ENCODE results near the gene B4GALT7.
"Not testable (repeated sequence)": the region's sequence is repeated elsewhere in the genome, so short reads cannot be mapped to it uniquely, and the experiment has no call there.

The B4GALT7 gene

DNA sequence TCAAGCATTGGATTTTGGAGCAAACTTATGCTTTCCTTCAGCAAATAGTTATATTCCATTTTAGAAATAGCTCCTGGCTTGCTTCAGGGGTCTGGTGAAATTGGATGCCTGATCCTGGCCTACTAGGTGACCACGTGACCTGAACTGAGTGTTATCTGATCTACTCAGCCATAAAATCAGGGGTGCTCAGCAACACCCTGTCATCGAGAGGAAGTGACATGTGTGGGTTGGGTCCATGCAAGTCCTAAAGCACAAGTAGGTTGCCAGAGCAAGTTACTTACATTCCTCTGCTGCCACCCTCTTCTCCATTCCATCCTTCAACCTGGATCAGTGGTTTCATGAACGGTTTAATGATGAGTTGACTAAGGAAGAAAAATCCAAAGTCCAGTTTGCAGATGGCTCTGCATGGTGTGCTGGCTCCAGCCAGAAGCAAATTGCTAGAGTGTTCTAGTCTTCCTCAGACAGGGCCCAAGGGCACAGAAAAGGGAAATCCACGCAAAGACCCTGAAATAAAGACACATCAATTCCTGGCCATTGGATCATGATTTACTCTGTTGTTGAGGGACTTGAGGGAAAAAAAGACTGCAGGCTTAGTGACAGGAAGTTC lies 42.8 kb upstream of the B4GALT7 start:
- H3K4me3 ChIP-seq (ENCODE audit: low read length) = no peak overlapping the region
- TF ChIP-seq, protein P1, sequence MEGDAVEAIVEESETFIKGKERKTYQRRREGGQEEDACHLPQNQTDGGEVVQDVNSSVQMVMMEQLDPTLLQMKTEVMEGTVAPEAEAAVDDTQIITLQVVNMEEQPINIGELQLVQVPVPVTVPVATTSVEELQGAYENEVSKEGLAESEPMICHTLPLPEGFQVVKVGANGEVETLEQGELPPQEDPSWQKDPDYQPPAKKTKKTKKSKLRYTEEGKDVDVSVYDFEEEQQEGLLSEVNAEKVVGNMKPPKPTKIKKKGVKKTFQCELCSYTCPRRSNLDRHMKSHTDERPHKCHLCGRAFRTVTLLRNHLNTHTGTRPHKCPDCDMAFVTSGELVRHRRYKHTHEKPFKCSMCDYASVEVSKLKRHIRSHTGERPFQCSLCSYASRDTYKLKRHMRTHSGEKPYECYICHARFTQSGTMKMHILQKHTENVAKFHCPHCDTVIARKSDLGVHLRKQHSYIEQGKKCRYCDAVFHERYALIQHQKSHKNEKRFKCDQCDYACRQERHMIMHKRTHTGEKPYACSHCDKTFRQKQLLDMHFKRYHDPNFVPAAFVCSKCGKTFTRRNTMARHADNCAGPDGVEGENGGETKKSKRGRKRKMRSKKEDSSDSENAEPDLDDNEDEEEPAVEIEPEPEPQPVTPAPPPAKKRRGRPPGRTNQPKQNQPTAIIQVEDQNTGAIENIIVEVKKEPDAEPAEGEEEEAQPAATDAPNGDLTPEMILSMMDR (IDR thresholded peaks at IDR 0.05; ENCODE audit: insufficient read depth, low read depth, low read length, missing control alignments) = no peak
- DNase-seq (ENCODE audit: low read depth) = peak; percentile 27

DNA sequence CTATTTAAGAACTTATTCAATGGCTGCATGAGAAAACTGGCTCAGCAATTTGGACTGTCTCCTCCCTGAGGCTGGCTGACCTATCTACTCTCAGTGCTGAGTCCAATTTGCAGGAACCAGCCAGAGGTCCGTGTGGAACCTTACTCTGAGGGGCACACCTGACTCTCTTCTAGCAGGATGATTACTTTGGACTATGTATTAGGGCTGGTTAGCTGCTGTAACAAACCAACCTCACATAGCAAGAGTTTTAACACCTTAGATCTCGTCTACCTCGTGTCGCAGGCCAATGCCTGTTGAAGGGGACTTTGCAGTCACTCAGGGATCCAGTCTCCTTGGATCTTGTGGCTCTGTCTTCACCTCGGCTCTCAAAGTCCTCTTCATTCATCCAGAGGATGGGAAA lies 42.1 kb upstream of the B4GALT7 start:
- TF ChIP-seq, protein P1 (IDR thresholded peaks at IDR 0.05; ENCODE audit: insufficient read depth, low read depth, low read length, missing control alignments) = no peak
- no peak for DNase-seq (ENCODE audit: low read depth)

DNA sequence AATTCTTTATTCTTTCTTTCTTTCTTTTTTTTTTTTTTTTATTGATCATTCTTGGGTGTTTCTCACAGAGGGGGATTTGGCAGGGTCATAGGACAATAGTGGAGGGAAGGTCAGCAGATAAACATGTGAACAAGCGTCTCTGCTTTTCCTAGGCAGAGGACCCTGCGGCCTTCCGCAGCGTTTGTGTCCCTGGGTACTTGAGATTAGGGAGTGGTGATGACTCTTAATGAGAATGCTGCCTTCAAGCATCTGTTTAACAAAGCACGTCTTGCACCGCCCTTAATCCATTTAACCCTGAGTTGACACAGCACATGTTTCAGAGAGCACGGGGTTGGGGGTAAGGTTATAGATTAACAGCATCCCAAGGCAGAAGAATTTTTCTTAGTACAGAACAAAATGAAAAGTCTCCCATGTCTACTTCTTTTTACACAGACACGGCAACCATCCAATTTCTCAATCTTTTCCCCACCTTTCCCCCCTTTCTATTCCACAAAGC lies 40.4 kb upstream of the B4GALT7 start:
- not testable (repeated sequence) for DNase-seq (ENCODE audit: low read depth); H3K4me3 ChIP-seq (ENCODE audit: low read length)

More for the DNA sequence above, 42.1 kb upstream of the B4GALT7 start:
- no peak overlapping the region for H3K4me3 ChIP-seq (ENCODE audit: low read length)

DNA sequence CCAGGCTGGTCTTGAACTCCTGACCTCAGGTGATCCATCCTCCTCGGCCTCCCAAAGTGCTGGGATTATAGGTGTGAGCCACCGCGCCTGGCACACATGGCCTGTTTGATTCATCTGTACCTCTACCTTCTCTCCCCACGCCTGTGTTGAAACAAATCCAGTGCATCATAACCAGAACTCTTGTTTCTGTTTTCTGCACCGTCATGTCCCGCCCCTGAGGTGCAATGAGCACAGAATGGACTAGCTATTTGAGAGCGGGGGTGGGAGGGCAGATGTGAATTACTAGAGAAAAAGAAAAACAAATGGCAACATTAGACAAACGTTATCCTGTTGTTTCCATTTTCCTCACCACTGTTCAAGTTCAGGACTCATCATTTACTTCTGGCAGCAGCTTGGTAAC lies 34.9 kb upstream of the B4GALT7 start:
- peak; percentile 52 for DNase-seq (ENCODE audit: low read depth)
- no peak overlapping the region for H3K4me3 ChIP-seq (ENCODE audit: low read length)
- TF ChIP-seq, protein P1 (IDR thresholded peaks at IDR 0.05; ENCODE audit: insufficient read depth, low read depth, low read length, missing control alignments) = no peak

- no peak overlapping the region for H3K4me3 ChIP-seq (ENCODE audit: low read length)
- TF ChIP-seq, protein P1 (IDR thresholded peaks at IDR 0.05; ENCODE audit: insufficient read depth, low read depth, low read length, missing control alignments) = no peak
- no peak for DNase-seq (ENCODE audit: low read depth)
Observed at GRCh38 chr5:177568326-177568725, 31.6 kb upstream of the B4GALT7 start.

GRCh38 chr5:177569894-177570293 lies 30.0 kb upstream of the B4GALT7 start:
- no peak overlapping the region for H3K4me3 ChIP-seq (ENCODE audit: low read length)
- TF ChIP-seq, protein P1 (IDR thresholded peaks at IDR 0.05; ENCODE audit: insufficient read depth, low read depth, low read length, missing control alignments) = no peak
- no peak for DNase-seq (ENCODE audit: low read depth)

DNA sequence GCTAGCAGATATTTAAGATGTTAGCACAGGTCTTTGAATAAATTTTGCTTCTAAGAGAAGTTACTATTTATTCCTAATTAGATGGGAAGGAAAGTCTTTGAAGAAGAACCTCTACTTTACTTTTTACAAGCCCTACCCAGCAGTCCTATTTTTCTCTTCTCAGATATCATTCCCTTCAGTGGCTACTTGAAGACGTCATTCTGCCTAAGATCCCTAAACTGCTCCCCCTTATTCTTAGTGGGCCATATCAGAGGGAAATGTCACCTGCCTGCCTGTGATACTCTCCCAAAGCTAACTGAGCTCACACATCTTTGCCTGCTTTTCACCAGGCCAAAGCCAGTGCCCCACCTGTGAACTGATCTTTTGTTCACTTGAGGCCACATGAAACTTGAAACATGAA lies 24.4 kb upstream of the B4GALT7 start:
- H3K4me3 ChIP-seq (ENCODE audit: low read length) = no peak overlapping the region
- no peak for DNase-seq (ENCODE audit: low read depth)
- TF ChIP-seq, protein P1 (IDR thresholded peaks at IDR 0.05; ENCODE audit: insufficient read depth, low read depth, low read length, missing control alignments) = no peak

All from epithelial cell of esophagus (primary cell).